Neural progenitor cell (in vitro differentiated cells): ENCODE data around the gene DENND5A.

ENCODE experiments used
- CTCF ChIP-seq: fragments of 200-600 bp; sonication (generic); IDR thresholded peaks from 2 replicates; pipeline ENCODE4 v1.5.1; 2017; ENCODE audit warnings: antibody characterized with exemption, mild to moderate bottlenecking
- EZH2 ChIP-seq: fragments of 200-600 bp; sonication (generic); IDR thresholded peaks from 2 replicates; pipeline ENCODE4 v1.6.1; 2017; ENCODE audit warnings: antibody characterized with exemption, mild to moderate bottlenecking, moderate library complexity

GRCh38 chr11:9210922-9211320 lies 54.2 kb downstream of the DENND5A start:
- no peak for TF ChIP-seq CTCF
- no peak for TF ChIP-seq EZH2
